B cell (primary cell): Measurements from ENCODE around the gene ZNF3. TPM values are rescaled to one million over a fixed set of nuclear protein-coding genes. Genes with fewer than 3 reads are reported as not detected.

ENCODE experiments used
- polyA plus RNA-seq: library from polyadenylated mRNA; depleted of rRNA; stranded (reverse); fragments of >200 nt; gene quantifications from 2 replicates; pipeline ENCODE4 v1.2.3, GENCODE V29; 2012
- small RNA-seq: library from RNA; depleted of rRNA; stranded (forward); fragments of <200 nt; gene quantifications from one replicate; pipeline ENCODE3, GENCODE V24; 2012; ENCODE audit warnings: low replicate concordance, low read depth; ENCODE audit not compliant: insufficient read length
- total RNA-seq, 2 donors: library from RNA; stranded (reverse); fragments of 120-200 nt in 1 of 2; gene quantifications; 1 replicate in 1 of 2; 2 replicates in 1 of 2; pipeline versions ENCODE4 v1.2.3 to v1.2.4, GENCODE V29; 2013 to 2022

Gene ZNF3
- total and polyA plus RNA-seq, 2 donors (not counting 1 experiment from before 2014, with no cell fraction given): 19.2 to 44.8 TPM

Small RNA genes lying within 50 kb of the gene (small RNA-seq; reads per million reads assigned to genes)
- 1,332 reads per million, percentile 98 among the genes with 10 or more reads in this experiment for gene MIR106B
- gene MIR25: 1,945 reads per million, percentile 99 among the genes with 10 or more reads in this experiment
- gene MIR93: 250 reads per million, percentile 96 among the genes with 10 or more reads in this experiment

Other genes starting within 250 kb of the ZNF3 start
- 1.2 and 1.3 TPM in 2 replicates for gene OR2AE1, start 204.7 kb downstream of the ZNF3 start, total RNA-seq
- 0.22 and 0.43 TPM in 2 replicates for gene OR2AE1, start 204.7 kb downstream of the ZNF3 start, polyA plus RNA-seq
- 56.7 and 58.1 TPM in 2 replicates for gene TRIM4, start 162.2 kb downstream of the ZNF3 start, total RNA-seq
- gene TRIM4, start 162.2 kb downstream of the ZNF3 start, polyA plus RNA-seq: 14.2 and 15.1 TPM in 2 replicates
- gene GJC3, start 152.1 kb downstream of the ZNF3 start, total RNA-seq: not detected in 2 replicates
- not detected in 2 replicates for gene GJC3, start 152.1 kb downstream of the ZNF3 start, polyA plus RNA-seq
- not detected in 2 replicates for gene AZGP1, start 105.7 kb downstream of the ZNF3 start, total RNA-seq
- not detected in 2 replicates for gene AZGP1, start 105.7 kb downstream of the ZNF3 start, polyA plus RNA-seq
- gene ZKSCAN1, start 66.1 kb downstream of the ZNF3 start, total RNA-seq: 89.3 and 97.4 TPM in 2 replicates
- 12.9 and 14.0 TPM in 2 replicates for gene ZKSCAN1, start 66.1 kb downstream of the ZNF3 start, polyA plus RNA-seq
- gene ZSCAN21, start 31.9 kb downstream of the ZNF3 start, total RNA-seq: 12.9 and 13.2 TPM in 2 replicates
- gene ZSCAN21, start 31.9 kb downstream of the ZNF3 start, polyA plus RNA-seq: 6.7 and 8.3 TPM in 2 replicates
- 75.1 and 79.6 TPM in 2 replicates for gene COPS6, start 7.2 kb upstream of the ZNF3 start, total RNA-seq
- 68.6 and 76.5 TPM in 2 replicates for gene COPS6, start 7.2 kb upstream of the ZNF3 start, polyA plus RNA-seq
- 147 and 154 TPM in 2 replicates for gene MCM7, start 19.7 kb upstream of the ZNF3 start, total RNA-seq
- gene MCM7, start 19.7 kb upstream of the ZNF3 start, polyA plus RNA-seq: 171 and 190 TPM in 2 replicates
- 17.6 and 18.3 TPM in 2 replicates for gene AP4M1, start 19.9 kb upstream of the ZNF3 start, total RNA-seq
- gene AP4M1, start 19.9 kb upstream of the ZNF3 start, polyA plus RNA-seq: 7.7 and 9.0 TPM in 2 replicates
- 65.2 and 65.8 TPM in 2 replicates for gene TAF6, start 37.6 kb upstream of the ZNF3 start, total RNA-seq
- 35.5 and 48.3 TPM in 2 replicates for gene TAF6, start 37.6 kb upstream of the ZNF3 start, polyA plus RNA-seq
- 13.9 and 16.8 TPM in 2 replicates for gene CNPY4, start 37.9 kb upstream of the ZNF3 start, total RNA-seq
- gene CNPY4, start 37.9 kb upstream of the ZNF3 start, polyA plus RNA-seq: 8.0 and 9.0 TPM in 2 replicates
- 4.5 TPM in 2 replicates for gene MBLAC1, start 45.2 kb upstream of the ZNF3 start, total RNA-seq
- gene MBLAC1, start 45.2 kb upstream of the ZNF3 start, polyA plus RNA-seq: 1.4 and 1.6 TPM in 2 replicates
- gene LAMTOR4, start 67.2 kb upstream of the ZNF3 start, total RNA-seq: 214 TPM in 2 replicates
- 393 and 448 TPM in 2 replicates for gene LAMTOR4, start 67.2 kb upstream of the ZNF3 start, polyA plus RNA-seq
- gene TRAPPC14, start 77.0 kb upstream of the ZNF3 start, total RNA-seq: 71.2 and 75.8 TPM in 2 replicates
- gene TRAPPC14, start 77.0 kb upstream of the ZNF3 start, polyA plus RNA-seq: 55.3 and 64.8 TPM in 2 replicates
- 0.44 and 0.74 TPM in 2 replicates for gene GAL3ST4, start 86.9 kb upstream of the ZNF3 start, total RNA-seq
- 1.1 and 3.0 TPM in 2 replicates for gene GAL3ST4, start 86.9 kb upstream of the ZNF3 start, polyA plus RNA-seq
- 4.1 and 6.1 TPM in 2 replicates for gene GPC2, start 95.7 kb upstream of the ZNF3 start, total RNA-seq
- 3.9 and 7.7 TPM in 2 replicates for gene GPC2, start 95.7 kb upstream of the ZNF3 start, polyA plus RNA-seq
- 22.0 and 24.8 TPM in 2 replicates for gene STAG3, start 96.2 kb upstream of the ZNF3 start, total RNA-seq
- gene STAG3, start 96.2 kb upstream of the ZNF3 start, polyA plus RNA-seq: 10.8 and 33.4 TPM in 2 replicates
- gene PVRIG, start 138.2 kb upstream of the ZNF3 start, total RNA-seq: 51.2 and 51.4 TPM in 2 replicates
- gene PVRIG, start 138.2 kb upstream of the ZNF3 start, polyA plus RNA-seq: 6.7 and 16.2 TPM in 2 replicates
- gene SPDYE3, start 226.0 kb upstream of the ZNF3 start, total RNA-seq: not detected in 2 replicates
- gene SPDYE3, start 226.0 kb upstream of the ZNF3 start, polyA plus RNA-seq: not detected in 2 replicates